Renal cortex interstitium (tissue), 11 donors: ENCODE data around the gene GRB7. TPM values are rescaled to one million over a fixed set of nuclear protein-coding genes. Genes with fewer than 3 reads are reported as not detected.
"Not testable (repeated sequence)": the region's sequence is repeated elsewhere in the genome, so short reads cannot be mapped to it uniquely, and the experiment has no call there.

Experiments used
- DNase-seq, 11 donors: peaks; one replicate each; pipeline ENCODE4 v3.0.0-alpha.2; 2013; ENCODE audit warnings: low read depth in 9 of 11, low spot score in 4 of 11; ENCODE audit errors: extremely low read depth in 1 of 11
- polyA plus RNA-seq, 3 donors: library from polyadenylated mRNA; unstranded; fragments of 120-200 nt; gene quantifications; one replicate each; pipeline ENCODE4 v1.2.1, GENCODE V29; 2013; ENCODE audit not compliant: insufficient read length in 3 of 3

The GRB7 gene
- polyA plus RNA-seq, 3 donors = 32.3 to 58.0 (median 36.9) TPM

- DNase-seq = no peak
Measured at GRCh38 chr17:39704821-39705551, 32.8 kb upstream of the GRB7 start.

- DNase-seq = peak in 1 of 11 donors; percentile 66
Measured at GRCh38 chr17:39705786-39706348, 31.9 kb upstream of the GRB7 start.

- DNase-seq = no peak
Measured at GRCh38 chr17:39706383-39706782, 31.4 kb upstream of the GRB7 start.

GRCh38 chr17:39706921-39707337 lies 30.8 kb upstream of the GRB7 start:
- no peak for DNase-seq

GRCh38 chr17:39709319-39709997 lies 28.3 kb upstream of the GRB7 start:
- no peak for DNase-seq

- DNase-seq = no peak
Measured at GRCh38 chr17:39709998-39710964, 27.5 kb upstream of the GRB7 start.

- DNase-seq = not testable (repeated sequence)
Measured at GRCh38 chr17:39711071-39711470, 26.7 kb upstream of the GRB7 start.

GRCh38 chr17:39711851-39712250 lies 25.9 kb upstream of the GRB7 start:
- no peak for DNase-seq

- no peak for DNase-seq
Measured at GRCh38 chr17:39714234-39714633, 23.5 kb upstream of the GRB7 start.

GRCh38 chr17:39715375-39716072 lies 22.2 kb upstream of the GRB7 start:
- DNase-seq = no peak

- DNase-seq = no peak
Measured at GRCh38 chr17:39716073-39716818, 21.5 kb upstream of the GRB7 start.

GRCh38 chr17:39716879-39717536 lies 20.7 kb upstream of the GRB7 start:
- no peak for DNase-seq

GRCh38 chr17:39717660-39718059 lies 20.1 kb upstream of the GRB7 start:
- no peak for DNase-seq

- DNase-seq = peak in 1 of 11 donors; percentile 23
Measured at GRCh38 chr17:39719563-39720355, 18.0 kb upstream of the GRB7 start.

GRCh38 chr17:39722104-39722503 lies 15.6 kb upstream of the GRB7 start:
- no peak for DNase-seq

- DNase-seq = no peak
Measured at GRCh38 chr17:39722965-39723848, 14.5 kb upstream of the GRB7 start.
